PC-3 (cell line): ENCODE data around the gene TLE3. TPM values are rescaled to one million over a fixed set of nuclear protein-coding genes. Genes with fewer than 3 reads are reported as not detected.
A peak's percentile ranks its signal among the peaks of the same experiment; 100 is the strongest.

ENCODE experiments used
- ATAC-seq: fragments of 200-7000 bp; cut with Tn5 transposase; 2 replicates; pipeline ENCODE4 v1.9.1; 2020; ENCODE audit warnings: mild to moderate bottlenecking, moderate library complexity
- BruUV-seq: library from RNA; stranded (reverse); fragments of 400-500 nt; replicated peaks from 2 replicates; lab custom pipeline; 2021; lab: Mats Ljungman, UMichigan
- CTCF ChIA-PET: fragments of 300-600 bp; sonication (Branson Sonifier 250); formaldehyde crosslinking; loops from one replicate; lab custom pipeline; 2022; ENCODE audit warnings: antibody characterized with exemption; lab: Charles Lee
- POLR2A ChIA-PET: fragments of 300-600 bp; sonication (Branson Sonifier 250); formaldehyde crosslinking; loops from one replicate; lab custom pipeline; 2022; ENCODE audit warnings: antibody characterized with exemption; ENCODE audit not compliant: unreplicated experiment; lab: Charles Lee
- DNase-seq: peaks from one replicate; pipeline ENCODE4 v3.0.0-alpha.2; 2015
- H2AFZ ChIP-seq: fragments of 300-600 bp; sonication (generic); 2 replicates; pipeline ENCODE4 v1.6.0; 2016; ENCODE audit warnings: antibody characterized with exemption, low read length
- H3F3A ChIP-seq: fragments of 300-600 bp; sonication (generic); one replicate; pipeline ENCODE4 v1.6.0; 2017; ENCODE audit warnings: antibody characterized with exemption, low read length, control low read depth, mild to moderate bottlenecking; ENCODE audit not compliant: unreplicated experiment
- H3K27ac ChIP-seq: fragments of 300-600 bp; sonication (generic); 2 replicates; pipeline ENCODE4 v1.5.1; 2016; ENCODE audit warnings: mild to moderate bottlenecking, low read length
- H3K27me3 ChIP-seq: fragments of 300-600 bp; sonication (generic); 2 replicates; pipeline ENCODE4 v1.6.1; 2016; ENCODE audit warnings: low read length, mixed read lengths
- H3K36me3 ChIP-seq: fragments of 300-600 bp; sonication (generic); 2 replicates; pipeline ENCODE4 v1.6.1; 2016; ENCODE audit warnings: low read depth, mixed run types, low read length, mixed read lengths
- H3K4me1 ChIP-seq: fragments of 300-600 bp; sonication (generic); 2 replicates; pipeline ENCODE4 v1.5.1; 2016; ENCODE audit warnings: low read length; ENCODE audit not compliant: insufficient read depth
- H3K4me2 ChIP-seq: fragments of 300-600 bp; sonication (generic); 2 replicates; pipeline ENCODE4 v1.6.0; 2016; ENCODE audit warnings: low read length
- H3K4me3 ChIP-seq: fragments of 300-600 bp; sonication (generic); 2 replicates; pipeline ENCODE4 v1.5.1; 2016; ENCODE audit warnings: mild to moderate bottlenecking, low read length, mixed read lengths
- H3K79me2 ChIP-seq: fragments of 300-600 bp; sonication (generic); 2 replicates; pipeline ENCODE4 v1.6.1; 2017; ENCODE audit warnings: low read length, mixed read lengths
- H3K9ac ChIP-seq: fragments of 300-600 bp; sonication (generic); 2 replicates; pipeline ENCODE4 v1.6.0; 2016; ENCODE audit warnings: mild to moderate bottlenecking, low read length
- H3K9me2 ChIP-seq: fragments of 300-600 bp; sonication (generic); replicated peaks from 2 replicates; pipeline ENCODE4 v1.6.1; 2016; ENCODE audit warnings: mixed run types, low read length, mixed read lengths
- H3K9me3 ChIP-seq: fragments of 300-600 bp; sonication (generic); 2 replicates; pipeline ENCODE4 v1.6.1; 2016; ENCODE audit warnings: low read length, mixed read lengths
- H4K20me1 ChIP-seq: fragments of 300-600 bp; sonication (generic); 2 replicates; pipeline ENCODE4 v1.6.1; 2016; ENCODE audit warnings: low read length, mixed read lengths
- EZH2 ChIP-seq: fragments of 300-600 bp; sonication (generic); IDR thresholded peaks from one replicate; pipeline ENCODE4 v1.6.1; 2017; ENCODE audit warnings: antibody characterized with exemption, mild to moderate bottlenecking, low read length; ENCODE audit not compliant: unreplicated experiment
- EZH2phosphoT487 ChIP-seq: fragments of 300-600 bp; sonication (generic); IDR thresholded peaks from 2 replicates; pipeline ENCODE4 v1.6.1; 2018; ENCODE audit warnings: mild to moderate bottlenecking, antibody characterized with exemption, low read length, borderline replicate concordance
- intact Hi-C: fragments of 100-400 bp; cut with micrococcal nuclease; formaldehyde crosslinking; loops from 2 replicates; pipeline ENCODE4 v1.9.0; 2023
- total RNA-seq: library from RNA; depleted of rRNA; stranded (reverse); fragments of >200 nt; gene quantifications from 2 replicates; pipeline ENCODE4 v1.2.3, GENCODE V29; 2014
- TF ChIP-seq, protein P1 (sequence below): fragments of 300-600 bp; sonication (generic); conservative IDR thresholded peaks from 2 replicates; pipeline ENCODE4 v1.5.1; 2017; ENCODE audit warnings: antibody characterized with exemption, low read depth, mild to moderate bottlenecking, low read length

The TLE3 gene
- total RNA-seq, 1 experiment from 2014 or later, result 72.5 TPM

DNA sequence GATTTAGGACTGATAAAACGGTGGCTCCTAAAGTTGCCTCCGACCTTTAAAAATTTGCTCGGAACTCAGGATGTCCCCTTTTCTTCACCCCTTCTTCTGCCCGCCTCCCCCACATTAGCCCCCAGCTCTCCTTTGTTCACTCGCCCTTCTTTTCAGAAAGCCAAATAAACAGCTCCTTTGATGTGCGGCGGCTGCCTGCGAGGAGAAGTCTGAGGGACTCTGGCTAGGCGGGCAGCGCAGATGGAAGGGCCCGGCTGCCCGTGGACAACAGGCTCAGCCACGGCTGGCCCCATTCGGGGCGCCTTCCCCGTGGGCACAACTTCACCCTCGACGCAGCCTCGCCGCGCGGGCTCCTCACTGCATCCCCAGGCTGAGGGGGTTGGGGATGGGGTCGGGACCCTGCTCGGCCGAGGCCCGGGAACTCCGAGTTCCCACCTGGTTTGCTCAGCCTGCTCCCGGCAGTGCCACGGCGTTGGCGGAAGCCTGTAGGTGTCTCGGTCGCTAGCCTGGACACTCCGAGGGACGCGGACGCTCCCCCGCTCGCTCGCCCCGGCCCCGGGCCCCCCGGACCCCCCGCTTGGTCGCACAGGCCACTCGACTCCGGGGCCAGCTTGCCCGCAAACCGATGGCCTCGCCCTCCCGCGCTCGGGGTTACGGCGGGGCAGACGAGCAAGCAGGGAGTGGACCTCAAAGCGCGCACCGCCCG is 897 bp upstream of the TLE3 start:
- no peaks in the 10 kb centered on the region for H3F3A ChIP-seq
- peak overlapping the region; percentile 98 for H3K4me3 ChIP-seq
- peak overlapping the region; percentile 96 for H3K9ac ChIP-seq
- H3K9me2 ChIP-seq, result no peaks in the 10 kb centered on the region
- no TSS peak for BruUV-seq
- no peaks in the 10 kb centered on the region for H3K27me3 ChIP-seq
- H3K4me2 ChIP-seq, result peak overlapping the region; percentile 92
- no peaks in the 10 kb centered on the region for H3K36me3 ChIP-seq
- intact Hi-C loops, result loop anchor here (5.0 kb wide), 4 partner anchors 379 to 631 kb away; no protein-coding TSS in a partner anchor
- H3K27ac ChIP-seq, result peak overlapping the region; percentile 74
- no peaks in the 10 kb centered on the region for H3K9me3 ChIP-seq
- peaks cover 35% of the 10 kb centered on the region for H3K4me1 ChIP-seq
- ATAC-seq (no peak), DNase-seq (peak; percentile 34)
- peaks cover 39% of the 10 kb centered on the region for H3K79me2 ChIP-seq
- POLR2A ChIA-PET, result interaction anchor here (0.6 kb wide), 2 partner anchors 359 to 380 kb away, joined by 3 to 13 read pairs; no protein-coding TSS in a partner anchor
- CTCF ChIA-PET, result no interaction called here
- TF ChIP-seq EZH2, result no peak
- TF ChIP-seq, protein P1, sequence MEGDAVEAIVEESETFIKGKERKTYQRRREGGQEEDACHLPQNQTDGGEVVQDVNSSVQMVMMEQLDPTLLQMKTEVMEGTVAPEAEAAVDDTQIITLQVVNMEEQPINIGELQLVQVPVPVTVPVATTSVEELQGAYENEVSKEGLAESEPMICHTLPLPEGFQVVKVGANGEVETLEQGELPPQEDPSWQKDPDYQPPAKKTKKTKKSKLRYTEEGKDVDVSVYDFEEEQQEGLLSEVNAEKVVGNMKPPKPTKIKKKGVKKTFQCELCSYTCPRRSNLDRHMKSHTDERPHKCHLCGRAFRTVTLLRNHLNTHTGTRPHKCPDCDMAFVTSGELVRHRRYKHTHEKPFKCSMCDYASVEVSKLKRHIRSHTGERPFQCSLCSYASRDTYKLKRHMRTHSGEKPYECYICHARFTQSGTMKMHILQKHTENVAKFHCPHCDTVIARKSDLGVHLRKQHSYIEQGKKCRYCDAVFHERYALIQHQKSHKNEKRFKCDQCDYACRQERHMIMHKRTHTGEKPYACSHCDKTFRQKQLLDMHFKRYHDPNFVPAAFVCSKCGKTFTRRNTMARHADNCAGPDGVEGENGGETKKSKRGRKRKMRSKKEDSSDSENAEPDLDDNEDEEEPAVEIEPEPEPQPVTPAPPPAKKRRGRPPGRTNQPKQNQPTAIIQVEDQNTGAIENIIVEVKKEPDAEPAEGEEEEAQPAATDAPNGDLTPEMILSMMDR, result no peak
- H2AFZ ChIP-seq, result no peak overlapping the region
- H4K20me1 ChIP-seq, result peaks cover 26% of the 10 kb centered on the region

DNA sequence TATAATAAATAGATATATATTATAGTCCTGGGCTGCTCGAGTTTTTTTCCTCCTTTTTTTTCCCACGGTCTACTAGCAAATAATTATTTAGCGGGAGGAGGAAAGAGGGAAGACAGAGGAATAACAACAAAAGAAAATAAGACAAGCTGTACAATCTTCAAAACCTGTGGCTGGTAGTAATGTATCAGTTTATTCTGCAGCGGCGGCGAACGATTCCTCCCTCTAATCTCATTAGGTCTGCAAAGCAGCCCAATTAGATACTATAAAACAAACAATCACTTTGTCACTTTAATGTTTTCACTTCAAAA is 390 bp upstream of the TLE3 start:
- peak overlapping the region; percentile 92 for H3K4me2 ChIP-seq
- TSS peak; percentile 99 for BruUV-seq
- DNase-seq (no peak), ATAC-seq (no peak)
- H3F3A ChIP-seq, result no peaks in the 10 kb centered on the region
- H3K79me2 ChIP-seq, result peaks cover 42% of the 10 kb centered on the region
- no peaks in the 10 kb centered on the region for H3K9me2 ChIP-seq
- ChIA-PET POLR2A (interaction anchor here (0.6 to 0.7 kb wide), 2 partner anchors 380 to 396 kb away, joined by 3 to 8 read pairs; no protein-coding TSS in a partner anchor), CTCF (no interaction called here)
- intact Hi-C loops, result loop anchor here (5.0 kb wide), 4 partner anchors 379 to 631 kb away; no protein-coding TSS in a partner anchor
- H3K9me3 ChIP-seq, result no peaks in the 10 kb centered on the region
- H3K9ac ChIP-seq, result peak overlapping the region; percentile 96
- H3K27me3 ChIP-seq, result no peaks in the 10 kb centered on the region
- peaks cover 39% of the 10 kb centered on the region for H3K4me1 ChIP-seq
- peaks cover 2% of the 10 kb centered on the region; the same call in 1 of the 2 replicates for H3K36me3 ChIP-seq
- H3K27ac ChIP-seq, result peak overlapping the region; percentile 74
- peaks cover 30% of the 10 kb centered on the region for H4K20me1 ChIP-seq
- H2AFZ ChIP-seq, result no peak overlapping the region
- TF ChIP-seq EZH2 (no peak), EZH2phosphoT487 (no peak)
- TF ChIP-seq, protein P1, result no peak
- H3K4me3 ChIP-seq, result peak overlapping the region; percentile 98

DNA sequence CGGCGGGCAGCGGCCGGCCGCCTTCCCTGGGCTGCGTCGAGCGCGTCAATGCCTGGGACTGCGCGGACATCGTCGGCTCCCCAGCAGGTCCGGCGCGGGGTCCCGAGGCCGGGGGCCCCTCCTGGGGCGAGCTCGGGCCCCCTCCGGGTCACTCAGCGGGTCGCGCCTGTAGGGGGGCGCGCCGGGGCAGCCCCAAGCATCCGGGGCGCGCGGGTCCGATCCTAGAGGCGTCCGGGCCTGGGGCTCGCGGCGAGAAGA is 725 bp downstream of the TLE3 start:
- Histone ChIP-seq H3K4me1 (peaks cover 50% of the 10 kb centered on the region), H3K4me3 (peak overlapping the region; percentile 98), H3K4me2 (peak overlapping the region; percentile 98), H3K36me3 (peaks cover 12% of the 10 kb centered on the region), H3K79me2 (peaks cover 53% of the 10 kb centered on the region), H2AFZ (no peak overlapping the region), H3K27me3 (no peaks in the 10 kb centered on the region), H3F3A (no peaks in the 10 kb centered on the region), H4K20me1 (peaks cover 41% of the 10 kb centered on the region), H3K27ac (peak overlapping the region; percentile 78), H3K9ac (peak overlapping the region; percentile 96), H3K9me3 (no peaks in the 10 kb centered on the region), H3K9me2 (no peaks in the 10 kb centered on the region)
- TF ChIP-seq EZH2, result no peak
- TF ChIP-seq EZH2phosphoT487, result no peak
- TF ChIP-seq, protein P1, result no peak
- DNase-seq (no peak), ATAC-seq (no peak)
- ChIA-PET CTCF (no interaction called here), POLR2A (interaction anchor here (0.8 kb wide), 1 partner anchor 399 kb away, joined by 3 read pairs; no protein-coding TSS in a partner anchor)
- no TSS peak for BruUV-seq
- intact Hi-C loops, result loop anchor here (1.0 to 5.0 kb wide), 5 partner anchors 380 to 630 kb away; no protein-coding TSS in a partner anchor
